Measurements from ENCODE around the gene GRID1. TPM values are rescaled to one million over a fixed set of nuclear protein-coding genes. Genes with fewer than 3 reads are reported as not detected.

Gene GRID1
- total RNA-seq, 2 donors from 2014 or later = 0.27 to 0.85 TPM

DNA sequence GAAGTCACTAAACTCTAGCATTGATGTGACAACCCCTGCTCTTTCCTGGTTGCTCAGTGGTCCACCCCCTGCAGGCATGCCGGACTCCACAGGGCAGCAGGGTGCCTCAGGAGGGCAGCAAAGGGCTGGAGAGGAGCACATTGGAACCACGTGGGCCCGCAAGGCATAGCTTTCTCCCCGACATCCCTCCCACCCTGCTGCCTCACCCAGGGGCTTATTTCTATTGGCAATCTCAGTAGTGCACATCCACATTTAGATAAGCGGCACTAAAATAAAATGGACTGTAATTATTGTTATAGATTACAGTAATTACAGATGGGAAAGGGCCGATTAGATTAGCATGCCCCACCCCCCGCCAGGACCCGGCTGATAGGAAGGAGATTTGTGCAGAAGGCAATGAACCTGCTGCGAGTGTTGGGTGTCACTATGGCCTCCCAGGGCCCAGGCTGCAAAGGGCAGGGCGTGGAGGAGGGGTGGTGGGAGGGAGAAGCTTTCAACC, 580.1 kb downstream of the GRID1 start:
- Histone ChIP-seq H3K27ac (no peak overlapping the region), H3K4me1 (ENCODE audit: control insufficient read depth in 1 of 2, low read depth in 2 of 2) (no peaks in the 10 kb centered on the region), H3K27me3 (replicated peaks; ENCODE audit: insufficient read depth) (no peaks in the 10 kb centered on the region), H3K36me3 (no peaks in the 10 kb centered on the region), H3K4me3 (no peak overlapping the region), H3K9me3 (no peaks in the 10 kb centered on the region)
- no peak for ATAC-seq (ENCODE audit: insufficient number of reproducible peaks, low FRiP score, low read depth)
- TF ChIP-seq, protein P1, sequence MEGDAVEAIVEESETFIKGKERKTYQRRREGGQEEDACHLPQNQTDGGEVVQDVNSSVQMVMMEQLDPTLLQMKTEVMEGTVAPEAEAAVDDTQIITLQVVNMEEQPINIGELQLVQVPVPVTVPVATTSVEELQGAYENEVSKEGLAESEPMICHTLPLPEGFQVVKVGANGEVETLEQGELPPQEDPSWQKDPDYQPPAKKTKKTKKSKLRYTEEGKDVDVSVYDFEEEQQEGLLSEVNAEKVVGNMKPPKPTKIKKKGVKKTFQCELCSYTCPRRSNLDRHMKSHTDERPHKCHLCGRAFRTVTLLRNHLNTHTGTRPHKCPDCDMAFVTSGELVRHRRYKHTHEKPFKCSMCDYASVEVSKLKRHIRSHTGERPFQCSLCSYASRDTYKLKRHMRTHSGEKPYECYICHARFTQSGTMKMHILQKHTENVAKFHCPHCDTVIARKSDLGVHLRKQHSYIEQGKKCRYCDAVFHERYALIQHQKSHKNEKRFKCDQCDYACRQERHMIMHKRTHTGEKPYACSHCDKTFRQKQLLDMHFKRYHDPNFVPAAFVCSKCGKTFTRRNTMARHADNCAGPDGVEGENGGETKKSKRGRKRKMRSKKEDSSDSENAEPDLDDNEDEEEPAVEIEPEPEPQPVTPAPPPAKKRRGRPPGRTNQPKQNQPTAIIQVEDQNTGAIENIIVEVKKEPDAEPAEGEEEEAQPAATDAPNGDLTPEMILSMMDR (IDR thresholded peaks at IDR 0.05) = no peak
- no peak for DNase-seq (ENCODE audit: low spot score)

DNA sequence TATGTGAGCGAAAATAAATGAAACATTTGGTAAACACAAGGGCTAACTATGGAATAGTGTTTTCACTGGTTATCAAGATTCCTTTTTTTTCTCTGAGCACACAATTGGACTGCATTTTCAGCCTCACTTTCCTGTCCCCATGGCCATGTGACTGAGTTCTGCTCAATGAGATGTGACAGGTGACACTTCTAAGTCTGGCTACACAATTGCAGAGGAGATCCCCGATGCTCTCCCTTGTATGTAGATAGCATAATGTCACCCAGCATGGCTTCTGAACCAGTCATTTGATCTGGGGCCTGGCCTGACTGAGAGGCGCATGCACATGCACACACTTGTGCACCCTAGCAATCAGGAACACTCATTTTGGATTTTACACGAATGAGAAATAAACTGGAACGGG, 581.8 kb downstream of the GRID1 start:
- H3K36me3 ChIP-seq = no peaks in the 10 kb centered on the region
- H3K4me3 ChIP-seq = no peak overlapping the region
- no peak overlapping the region for H3K27ac ChIP-seq
- DNase-seq (ENCODE audit: low spot score) = no peak
- no peaks in the 10 kb centered on the region for H3K27me3 ChIP-seq (replicated peaks; ENCODE audit: insufficient read depth)
- H3K4me1 ChIP-seq (ENCODE audit: control insufficient read depth in 1 of 2, low read depth in 2 of 2) = no peaks in the 10 kb centered on the region
- no peak for ATAC-seq (ENCODE audit: insufficient number of reproducible peaks, low FRiP score, low read depth)
- TF ChIP-seq, protein P1 (IDR thresholded peaks at IDR 0.05) = no peak
- H3K9me3 ChIP-seq = no peaks in the 10 kb centered on the region

DNA sequence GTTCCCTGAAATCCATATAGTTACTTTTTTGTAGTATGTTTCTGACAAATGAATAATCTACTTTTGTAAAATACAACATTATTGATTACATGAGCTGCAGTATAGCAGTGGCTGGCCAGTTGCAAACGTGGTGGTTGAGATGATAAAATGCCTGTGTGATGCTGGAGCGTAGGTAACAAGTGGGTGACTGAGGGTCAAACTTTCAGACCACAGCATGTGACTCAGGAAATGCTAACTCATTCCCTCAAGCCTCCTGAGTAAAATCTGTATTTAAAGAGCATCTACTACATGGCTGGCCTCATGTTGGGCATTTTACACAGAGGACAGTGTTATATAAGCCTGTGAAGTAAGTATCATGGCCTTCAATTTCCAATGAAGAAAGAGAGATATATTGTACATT, 585.2 kb downstream of the GRID1 start:
- TF ChIP-seq, protein P1 (IDR thresholded peaks at IDR 0.05) = no peak
- ATAC-seq (ENCODE audit: insufficient number of reproducible peaks, low FRiP score, low read depth) (no peak), DNase-seq (ENCODE audit: low spot score) (no peak)

DNA sequence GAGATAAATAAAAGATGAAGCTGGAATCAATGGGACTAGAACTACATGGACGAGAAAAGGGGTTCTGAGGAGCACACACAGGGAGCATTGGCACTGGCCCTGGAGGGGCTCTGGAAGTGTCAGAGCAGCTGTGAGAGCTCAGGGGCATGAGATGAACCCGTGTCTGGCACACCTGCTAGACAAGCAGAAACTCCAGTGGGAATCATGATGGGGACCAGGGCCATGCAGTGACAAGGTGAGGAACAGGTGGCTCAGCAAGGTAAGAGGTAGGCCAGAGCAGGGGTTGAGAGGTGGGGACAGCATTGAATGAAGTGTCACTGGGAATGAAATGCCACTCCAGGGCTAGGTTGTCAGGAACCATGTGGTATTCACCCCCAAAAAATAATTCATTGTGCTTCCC, 588.5 kb downstream of the GRID1 start:
- Histone ChIP-seq H3K9me3 (no peaks in the 10 kb centered on the region), H3K4me3 (no peak overlapping the region), H3K4me1 (ENCODE audit: control insufficient read depth in 1 of 2, low read depth in 2 of 2) (no peaks in the 10 kb centered on the region), H3K27me3 (replicated peaks; ENCODE audit: insufficient read depth) (no peaks in the 10 kb centered on the region), H3K36me3 (no peaks in the 10 kb centered on the region), H3K27ac (no peak overlapping the region)
- DNase-seq (ENCODE audit: low spot score) (no peak), ATAC-seq (ENCODE audit: insufficient number of reproducible peaks, low FRiP score, low read depth) (no peak)
- TF ChIP-seq, protein P1 (IDR thresholded peaks at IDR 0.05) = no peak

More for the DNA sequence above, 585.2 kb downstream of the GRID1 start:
- no peak overlapping the region for H3K27ac ChIP-seq
- H3K4me1 ChIP-seq (ENCODE audit: control insufficient read depth in 1 of 2, low read depth in 2 of 2) = no peaks in the 10 kb centered on the region
- H3K9me3 ChIP-seq = no peaks in the 10 kb centered on the region
- no peaks in the 10 kb centered on the region for H3K27me3 ChIP-seq (replicated peaks; ENCODE audit: insufficient read depth)
- no peaks in the 10 kb centered on the region for H3K36me3 ChIP-seq
- H3K4me3 ChIP-seq = no peak overlapping the region

DNA sequence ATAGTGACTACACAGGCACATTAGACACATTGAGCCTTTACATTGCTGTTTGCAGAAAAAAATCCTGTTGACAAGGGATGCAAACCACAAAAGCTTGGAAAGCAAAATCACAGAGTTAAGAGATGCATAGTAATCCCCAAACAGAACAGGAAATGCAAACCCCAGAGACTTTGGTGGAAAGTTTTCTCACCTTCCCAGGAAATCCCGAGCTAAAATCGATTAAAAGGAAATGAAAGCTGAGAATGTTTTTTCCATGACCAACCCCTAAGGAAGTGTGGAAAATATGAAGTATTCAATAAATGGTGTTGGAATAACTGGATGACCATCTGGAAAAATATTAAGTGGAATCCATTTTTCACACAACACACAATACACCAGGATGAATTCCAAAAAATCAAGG, 598.7 kb downstream of the GRID1 start:
- no peak overlapping the region for H3K27ac ChIP-seq
- TF ChIP-seq, protein P1 (IDR thresholded peaks at IDR 0.05) = no peak
- ATAC-seq (ENCODE audit: insufficient number of reproducible peaks, low FRiP score, low read depth) = no peak

More for the DNA sequence above, 598.7 kb downstream of the GRID1 start:
- H3K36me3 ChIP-seq = no peaks in the 10 kb centered on the region
- no peaks in the 10 kb centered on the region for H3K4me1 ChIP-seq (ENCODE audit: control insufficient read depth in 1 of 2, low read depth in 2 of 2)
- no peak overlapping the region for H3K4me3 ChIP-seq
- no peaks in the 10 kb centered on the region for H3K27me3 ChIP-seq (replicated peaks; ENCODE audit: insufficient read depth)
- H3K9me3 ChIP-seq = no peaks in the 10 kb centered on the region
- DNase-seq (ENCODE audit: low spot score) = no peak
